MM.1S (cell line): Measurements from ENCODE around the gene JSRP1.

Experiments used
- DNase-seq: peaks from one replicate; pipeline ENCODE4 v3.0.0-alpha.2; 2015
- H2AFZ ChIP-seq: fragments of 300-600 bp; sonication (generic); 2 replicates; pipeline ENCODE4 v1.6.0; 2016; ENCODE audit warnings: antibody characterized with exemption, low read length
- H3F3A ChIP-seq: fragments of 300-600 bp; sonication (generic); 2 replicates; pipeline ENCODE4 v1.6.1; 2016; ENCODE audit warnings: mild to moderate bottlenecking, antibody characterized with exemption, low read length, moderate library complexity, mixed read lengths; ENCODE audit not compliant: insufficient read depth
- H3K27ac ChIP-seq: fragments of 300-600 bp; sonication (generic); 2 replicates; pipeline ENCODE4 v1.5.1; 2016; ENCODE audit warnings: mild to moderate bottlenecking, low read length
- H3K27me3 ChIP-seq: fragments of 300-600 bp; sonication (generic); replicated peaks from 2 replicates; pipeline ENCODE4 v1.6.0; 2016; ENCODE audit warnings: low read length; ENCODE audit not compliant: insufficient read depth
- H3K36me3 ChIP-seq: fragments of 300-600 bp; sonication (generic); replicated peaks from 2 replicates; pipeline ENCODE4 v1.6.1; 2016; ENCODE audit warnings: mild to moderate bottlenecking, low read length, mixed read lengths; ENCODE audit not compliant: insufficient read depth
- H3K4me1 ChIP-seq: fragments of 300-600 bp; sonication (generic); 2 replicates; pipeline ENCODE4 v1.6.1; 2016; ENCODE audit warnings: low read length, mixed read lengths
- H3K4me2 ChIP-seq: fragments of 300-600 bp; sonication (generic); 2 replicates; pipeline ENCODE4 v1.6.0; 2016; ENCODE audit warnings: low read depth, low read length
- H3K4me3 ChIP-seq: fragments of 300-600 bp; sonication (generic); 2 replicates; pipeline ENCODE4 v1.5.1; 2016; ENCODE audit warnings: low read length, mixed read lengths
- H3K79me2 ChIP-seq: fragments of 300-600 bp; sonication (generic); 2 replicates; pipeline ENCODE4 v1.6.1; 2016; ENCODE audit warnings: mixed run types, low read length, mixed read lengths
- H3K9ac ChIP-seq: fragments of 300-600 bp; sonication (generic); 2 replicates; pipeline ENCODE4 v1.6.1; 2016; ENCODE audit warnings: low read length, mixed read lengths
- H3K9me2 ChIP-seq: fragments of 300-600 bp; sonication (generic); replicated peaks from 2 replicates; pipeline ENCODE4 v1.6.1; 2016; ENCODE audit warnings: mild to moderate bottlenecking, low read length, mixed read lengths; ENCODE audit not compliant: insufficient read depth
- H3K9me3 ChIP-seq: fragments of 300-600 bp; sonication (generic); replicated peaks from 2 replicates; pipeline ENCODE4 v1.6.1; 2016; ENCODE audit warnings: mild to moderate bottlenecking, low read length, mixed read lengths; ENCODE audit not compliant: insufficient read depth
- H4K20me1 ChIP-seq: fragments of 300-600 bp; sonication (generic); 2 replicates; pipeline ENCODE4 v1.6.1; 2016; ENCODE audit warnings: mild to moderate bottlenecking, low read length, moderate library complexity, mixed read lengths; ENCODE audit not compliant: insufficient read depth
- EZH2 ChIP-seq: fragments of 300-600 bp; sonication (generic); optimal IDR thresholded peaks from 2 replicates; pipeline ENCODE3; 2017; ENCODE audit warnings: low read depth, mild to moderate bottlenecking, antibody characterized with exemption, low read length, mixed read lengths
- EZH2phosphoT487 ChIP-seq: fragments of 300-600 bp; sonication (generic); IDR thresholded peaks from 2 replicates; pipeline ENCODE4 v1.6.1; 2018; ENCODE audit warnings: antibody characterized with exemption, low read length
- TF ChIP-seq, protein P1 (sequence below): fragments of 300-600 bp; sonication (generic); IDR thresholded peaks from 2 replicates; pipeline ENCODE4 v1.5.1; 2016; ENCODE audit warnings: antibody characterized with exemption, low read length, mixed read lengths

Gene JSRP1

GRCh38 chr19:2268861-2269243 is 12.6 kb upstream of the JSRP1 start:
- no peaks in the 10 kb centered on the region for H3K9me3 ChIP-seq
- H3K4me2 ChIP-seq = peak overlapping the region; percentile 90
- peaks cover 35% of the 10 kb centered on the region for H3K4me1 ChIP-seq
- H3K79me2 ChIP-seq = peaks cover 57% of the 10 kb centered on the region
- H3K9me2 ChIP-seq = no peaks in the 10 kb centered on the region
- peak overlapping the region; percentile 68 for H2AFZ ChIP-seq
- H3K27ac ChIP-seq = no peak overlapping the region; the same call in 1 of the 2 replicates
- peak overlapping the region; percentile 61 for H3K9ac ChIP-seq
- DNase-seq = no peak
- H3K36me3 ChIP-seq = peaks cover 17% of the 10 kb centered on the region
- peaks cover 46% of the 10 kb centered on the region for H3F3A ChIP-seq
- H4K20me1 ChIP-seq = peaks cover 38% of the 10 kb centered on the region
- TF ChIP-seq EZH2phosphoT487 = no peak
- no peak for TF ChIP-seq EZH2
- TF ChIP-seq, protein P1, sequence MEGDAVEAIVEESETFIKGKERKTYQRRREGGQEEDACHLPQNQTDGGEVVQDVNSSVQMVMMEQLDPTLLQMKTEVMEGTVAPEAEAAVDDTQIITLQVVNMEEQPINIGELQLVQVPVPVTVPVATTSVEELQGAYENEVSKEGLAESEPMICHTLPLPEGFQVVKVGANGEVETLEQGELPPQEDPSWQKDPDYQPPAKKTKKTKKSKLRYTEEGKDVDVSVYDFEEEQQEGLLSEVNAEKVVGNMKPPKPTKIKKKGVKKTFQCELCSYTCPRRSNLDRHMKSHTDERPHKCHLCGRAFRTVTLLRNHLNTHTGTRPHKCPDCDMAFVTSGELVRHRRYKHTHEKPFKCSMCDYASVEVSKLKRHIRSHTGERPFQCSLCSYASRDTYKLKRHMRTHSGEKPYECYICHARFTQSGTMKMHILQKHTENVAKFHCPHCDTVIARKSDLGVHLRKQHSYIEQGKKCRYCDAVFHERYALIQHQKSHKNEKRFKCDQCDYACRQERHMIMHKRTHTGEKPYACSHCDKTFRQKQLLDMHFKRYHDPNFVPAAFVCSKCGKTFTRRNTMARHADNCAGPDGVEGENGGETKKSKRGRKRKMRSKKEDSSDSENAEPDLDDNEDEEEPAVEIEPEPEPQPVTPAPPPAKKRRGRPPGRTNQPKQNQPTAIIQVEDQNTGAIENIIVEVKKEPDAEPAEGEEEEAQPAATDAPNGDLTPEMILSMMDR = no peak
- H3K27me3 ChIP-seq = no peaks in the 10 kb centered on the region
- H3K4me3 ChIP-seq = peak overlapping the region; percentile 85

GRCh38 chr19:2268480-2268830 is 12.2 kb upstream of the JSRP1 start:
- peak overlapping the region; percentile 68; the same call in 1 of the 2 replicates for H2AFZ ChIP-seq
- peaks cover 36% of the 10 kb centered on the region for H4K20me1 ChIP-seq
- no peak for TF ChIP-seq EZH2
- no peak for TF ChIP-seq EZH2phosphoT487
- TF ChIP-seq, protein P1 = no peak
- DNase-seq = peak; percentile 10
- no peaks in the 10 kb centered on the region for H3K9me2 ChIP-seq
- H3K79me2 ChIP-seq = peaks cover 54% of the 10 kb centered on the region
- H3K36me3 ChIP-seq = peaks cover 17% of the 10 kb centered on the region
- H3K27me3 ChIP-seq = no peaks in the 10 kb centered on the region
- H3K4me2 ChIP-seq = peak overlapping the region; percentile 90
- peaks cover 33% of the 10 kb centered on the region for H3K4me1 ChIP-seq
- H3K9ac ChIP-seq = peak overlapping the region; percentile 61
- H3K27ac ChIP-seq = no peak overlapping the region
- H3K9me3 ChIP-seq = no peaks in the 10 kb centered on the region
- peaks cover 44% of the 10 kb centered on the region for H3F3A ChIP-seq
- peak overlapping the region; percentile 85 for H3K4me3 ChIP-seq

DNA sequence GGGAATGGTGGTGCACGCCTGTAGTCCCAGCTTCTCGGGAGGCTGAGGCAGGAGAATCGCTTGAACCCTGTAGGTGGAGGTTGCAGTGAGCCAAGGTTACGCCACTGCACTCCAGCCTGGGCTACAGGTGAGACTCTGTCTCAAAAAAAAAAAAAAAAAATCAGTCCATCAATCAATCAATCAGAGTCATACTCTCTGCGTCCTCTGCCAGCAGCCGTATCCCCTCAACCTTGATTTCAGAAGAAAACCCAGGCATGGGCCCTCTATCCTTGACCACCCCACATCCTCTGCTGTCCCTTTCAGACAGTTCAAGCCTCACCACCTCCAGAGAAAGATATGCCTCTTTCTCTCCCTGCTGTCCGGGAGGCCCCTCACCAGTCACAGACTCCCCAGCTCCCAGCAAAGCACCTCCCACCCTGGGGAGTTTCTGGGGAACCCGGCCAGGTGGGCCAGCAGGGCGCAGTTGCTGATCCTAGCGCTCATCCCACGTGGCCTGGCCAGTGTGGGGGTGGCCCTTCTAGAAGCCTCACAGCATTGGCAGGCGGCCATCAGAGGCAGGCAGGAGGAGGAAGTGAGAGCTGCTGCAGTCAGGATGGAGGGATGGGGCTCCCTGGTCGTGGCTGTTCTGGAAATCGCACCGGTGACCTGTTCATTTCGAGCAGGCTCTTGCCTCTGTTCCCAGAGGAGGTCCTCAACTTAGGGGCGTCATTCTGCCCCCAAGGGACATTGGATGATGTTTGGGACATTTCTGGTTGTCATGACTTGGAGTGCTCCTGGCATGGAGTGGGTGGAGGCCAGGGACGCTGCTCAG is 10.2 kb upstream of the JSRP1 start:
- Histone ChIP-seq H3K4me2 (peak overlapping the region; percentile 64), H3K9ac (peak overlapping the region; percentile 5; the same call in 1 of the 2 replicates)
- DNase-seq = peak; percentile 62

More for the DNA sequence above, 10.2 kb upstream of the JSRP1 start:
- peak overlapping the region; percentile 45 for H3K27ac ChIP-seq
- H3K79me2 ChIP-seq = peaks cover 41% of the 10 kb centered on the region
- H3K9me2 ChIP-seq = no peaks in the 10 kb centered on the region
- H3F3A ChIP-seq = peaks cover 26% of the 10 kb centered on the region
- no peaks in the 10 kb centered on the region for H3K9me3 ChIP-seq
- peaks cover 18% of the 10 kb centered on the region for H4K20me1 ChIP-seq
- H2AFZ ChIP-seq = peak overlapping the region; percentile 97
- H3K4me1 ChIP-seq = peaks cover 21% of the 10 kb centered on the region
- TF ChIP-seq EZH2phosphoT487 (no peak), EZH2 (no peak)
- TF ChIP-seq, protein P1 = no peak
- 0 out of 2 replicates have a peak, but pooled peaks cover 2% of the 10 kb centered on the region for H3K36me3 ChIP-seq
- 0 out of 2 replicates have a peak overlapping the region, but pooled peaks have one; percentile 13 for H3K4me3 ChIP-seq
- H3K27me3 ChIP-seq = no peaks in the 10 kb centered on the region
